Loucy (cell line): ENCODE data around the gene GATA3.

ENCODE experiments used
- EZH2phosphoT487 ChIP-seq: fragments of 200-600 bp; IDR thresholded peaks from 2 replicates; pipeline ENCODE4 v1.6.1; 2018; ENCODE audit warnings: antibody characterized with exemption, mild to moderate bottlenecking, moderate library complexity, borderline replicate concordance
- TF ChIP-seq, protein P1 (sequence below): fragments of 200-600 bp; sonication (generic); conservative IDR thresholded peaks from 2 replicates; pipeline ENCODE4 v1.5.1; 2014; ENCODE audit warnings: mild to moderate bottlenecking, antibody characterized with exemption, low read length

DNA sequence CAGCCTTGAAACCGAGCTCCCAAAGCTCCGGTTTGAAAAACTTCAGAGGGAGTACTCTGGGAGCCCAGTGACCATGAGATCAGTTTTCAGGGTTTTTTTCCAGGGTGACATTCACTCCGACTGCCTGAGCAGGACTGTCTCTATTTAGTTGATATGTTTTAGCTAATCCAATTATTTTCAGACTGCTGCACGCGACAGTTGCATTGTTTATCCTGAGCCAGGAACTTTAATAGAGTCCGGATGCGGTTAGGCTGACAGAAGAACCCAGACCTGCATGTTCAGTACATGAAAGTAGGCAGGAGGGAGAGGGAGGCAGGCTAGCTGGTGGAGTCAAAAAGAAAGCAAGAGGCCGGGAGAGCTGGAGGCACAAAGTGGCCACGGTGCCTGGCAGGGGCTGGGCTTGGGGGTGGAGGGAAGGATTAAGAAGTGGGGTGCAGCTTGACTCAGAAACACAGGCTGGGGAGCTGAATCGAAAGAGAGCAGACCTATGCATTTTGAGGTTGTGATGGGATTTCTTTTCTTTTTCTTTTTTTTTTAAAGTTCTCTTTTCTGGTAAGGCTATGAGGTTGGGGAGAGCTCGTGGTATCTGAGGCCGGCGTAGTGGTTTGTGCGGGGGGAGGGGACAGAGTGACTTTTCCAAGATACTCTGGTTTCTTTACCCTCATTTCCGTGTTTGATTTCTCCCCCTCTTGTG is 5.7 kb downstream of the GATA3 start:
- TF ChIP-seq, protein P1, sequence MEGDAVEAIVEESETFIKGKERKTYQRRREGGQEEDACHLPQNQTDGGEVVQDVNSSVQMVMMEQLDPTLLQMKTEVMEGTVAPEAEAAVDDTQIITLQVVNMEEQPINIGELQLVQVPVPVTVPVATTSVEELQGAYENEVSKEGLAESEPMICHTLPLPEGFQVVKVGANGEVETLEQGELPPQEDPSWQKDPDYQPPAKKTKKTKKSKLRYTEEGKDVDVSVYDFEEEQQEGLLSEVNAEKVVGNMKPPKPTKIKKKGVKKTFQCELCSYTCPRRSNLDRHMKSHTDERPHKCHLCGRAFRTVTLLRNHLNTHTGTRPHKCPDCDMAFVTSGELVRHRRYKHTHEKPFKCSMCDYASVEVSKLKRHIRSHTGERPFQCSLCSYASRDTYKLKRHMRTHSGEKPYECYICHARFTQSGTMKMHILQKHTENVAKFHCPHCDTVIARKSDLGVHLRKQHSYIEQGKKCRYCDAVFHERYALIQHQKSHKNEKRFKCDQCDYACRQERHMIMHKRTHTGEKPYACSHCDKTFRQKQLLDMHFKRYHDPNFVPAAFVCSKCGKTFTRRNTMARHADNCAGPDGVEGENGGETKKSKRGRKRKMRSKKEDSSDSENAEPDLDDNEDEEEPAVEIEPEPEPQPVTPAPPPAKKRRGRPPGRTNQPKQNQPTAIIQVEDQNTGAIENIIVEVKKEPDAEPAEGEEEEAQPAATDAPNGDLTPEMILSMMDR = no peak
- no peak for TF ChIP-seq EZH2phosphoT487
